Stimulated activated naive CD4-positive, alpha-beta T cell (primary cell): ENCODE data around the gene ACKR1.

Experiments used
- DNase-seq, 6 experiments: peaks; one replicate each; lab custom pipeline; 2025; lab: John Stamatoyannopoulos, UW

The ACKR1 gene

DNA sequence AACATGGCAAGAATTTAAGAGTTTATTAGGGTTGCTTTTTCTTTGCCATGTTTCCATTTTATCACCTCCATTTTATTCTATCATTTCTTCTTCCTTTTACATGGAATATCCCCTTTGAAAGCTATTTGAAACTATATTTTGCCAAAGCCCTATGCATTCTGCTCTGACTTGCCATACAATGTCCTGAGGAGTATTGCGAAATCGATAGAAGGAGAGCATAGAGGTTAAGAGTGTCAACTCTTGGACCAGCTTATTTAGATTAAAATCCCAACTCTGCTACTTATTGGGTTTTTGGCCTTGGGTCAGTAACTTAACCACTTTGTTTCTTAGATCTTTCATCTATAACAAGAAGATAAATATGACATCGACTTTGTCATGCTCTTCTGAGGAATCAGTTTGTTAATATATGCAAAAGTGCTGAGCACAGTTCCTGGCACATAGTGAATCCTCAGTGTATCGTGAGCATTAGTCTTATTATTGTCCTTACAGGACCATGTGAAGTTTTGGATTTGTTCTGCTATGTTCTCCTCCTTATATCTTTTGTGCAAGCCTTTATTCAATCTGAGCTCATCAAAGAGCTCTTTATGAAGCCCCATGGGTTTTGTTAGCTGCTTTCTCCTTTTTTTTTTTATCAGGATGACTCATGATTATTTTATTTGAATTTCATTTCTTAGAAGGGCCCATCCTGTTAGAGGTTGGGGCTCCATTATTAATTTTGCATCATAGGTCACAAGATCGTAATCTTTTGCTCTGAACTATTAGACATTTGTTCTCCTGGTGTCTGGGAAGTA lies 17.6 kb downstream of the ACKR1 start:
- DNase-seq: no peak

DNA sequence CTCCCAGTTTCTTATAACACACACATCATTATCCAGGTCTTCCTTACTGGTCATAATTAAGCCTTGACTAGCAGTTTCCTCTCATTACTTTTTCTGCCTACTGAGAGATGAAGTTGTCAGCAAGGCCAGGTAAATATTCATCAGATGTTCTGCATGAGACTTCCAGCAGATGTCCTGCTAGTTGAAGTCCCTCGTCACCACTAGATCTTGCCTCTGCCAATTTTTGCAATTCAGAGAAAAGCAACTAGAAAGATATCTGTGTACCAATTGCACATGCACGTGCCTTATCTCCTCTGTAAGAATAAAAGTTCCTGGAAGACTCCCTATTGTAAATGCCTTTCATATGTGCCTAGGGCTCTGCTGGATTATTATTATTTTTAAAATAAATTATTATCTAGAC lies 18.3 kb downstream of the ACKR1 start:
- no peak for DNase-seq

DNA sequence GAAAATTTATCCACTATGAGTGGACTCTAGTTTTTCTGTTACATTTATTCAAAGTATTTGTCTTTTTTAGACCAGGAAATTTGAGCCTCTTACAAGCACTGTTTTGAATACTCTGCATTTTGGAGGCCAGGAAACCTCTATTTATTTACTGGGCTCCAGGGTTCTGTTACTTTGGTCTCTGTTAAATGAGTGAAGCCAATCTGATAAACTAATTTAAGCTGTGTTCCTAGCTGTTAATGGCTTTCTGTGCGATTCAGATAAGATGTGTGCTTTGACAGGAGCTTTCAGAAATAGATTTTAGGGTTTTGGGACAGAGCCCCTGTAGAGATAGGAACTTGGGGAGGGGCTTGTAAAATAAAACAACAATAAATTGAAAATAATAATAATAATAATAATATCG lies 23.9 kb downstream of the ACKR1 start:
- DNase-seq: no peak

DNA sequence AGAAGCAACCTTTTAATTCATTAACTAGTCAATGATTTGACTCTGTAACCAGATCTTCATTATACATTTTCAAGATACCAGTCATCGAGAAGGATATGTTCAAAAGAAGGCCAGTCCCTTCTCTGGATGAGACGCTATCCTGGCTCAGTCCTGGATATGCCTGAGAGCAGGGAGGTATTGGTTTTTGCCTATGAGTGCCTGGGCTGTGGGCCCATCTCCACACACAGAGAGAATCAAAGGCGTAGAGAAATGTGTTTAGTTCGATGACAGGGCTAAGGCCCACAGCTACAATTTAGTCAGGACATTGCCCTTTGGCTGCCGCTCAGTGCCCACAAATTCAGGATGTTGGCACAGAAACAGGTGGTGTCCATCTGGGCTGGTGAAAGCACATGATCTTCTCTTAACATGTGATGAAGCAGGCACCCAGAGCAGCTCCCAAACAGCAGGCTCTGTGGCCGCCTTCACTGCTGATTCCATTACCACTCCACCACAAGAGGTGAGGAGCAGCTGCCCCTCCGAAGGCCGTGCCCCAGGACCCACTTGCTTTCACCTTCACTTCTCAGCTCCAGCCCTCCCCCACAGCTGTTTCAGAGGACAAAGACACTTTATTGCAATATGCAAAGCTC lies 24.7 kb downstream of the ACKR1 start:
- DNase-seq: no peak

DNA sequence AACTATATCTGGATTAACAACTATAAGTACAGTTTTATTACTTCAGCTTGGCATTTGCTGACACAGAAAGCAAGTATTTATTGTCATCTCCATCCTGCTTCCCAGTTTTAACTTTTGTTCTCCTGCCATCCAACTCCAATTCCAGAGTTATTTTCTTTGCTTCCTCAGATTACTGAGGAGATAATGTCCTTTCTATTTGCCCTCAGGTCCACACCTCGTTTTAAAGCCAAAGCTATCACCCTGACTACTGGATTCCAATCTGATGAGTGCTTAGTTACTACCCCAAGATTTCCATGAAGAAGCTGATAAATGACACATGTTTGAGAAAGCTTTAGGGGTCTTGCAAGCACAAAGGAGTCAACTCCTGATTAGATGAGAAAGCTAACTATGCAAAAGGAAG lies 25.2 kb downstream of the ACKR1 start:
- DNase-seq: no peak

DNA sequence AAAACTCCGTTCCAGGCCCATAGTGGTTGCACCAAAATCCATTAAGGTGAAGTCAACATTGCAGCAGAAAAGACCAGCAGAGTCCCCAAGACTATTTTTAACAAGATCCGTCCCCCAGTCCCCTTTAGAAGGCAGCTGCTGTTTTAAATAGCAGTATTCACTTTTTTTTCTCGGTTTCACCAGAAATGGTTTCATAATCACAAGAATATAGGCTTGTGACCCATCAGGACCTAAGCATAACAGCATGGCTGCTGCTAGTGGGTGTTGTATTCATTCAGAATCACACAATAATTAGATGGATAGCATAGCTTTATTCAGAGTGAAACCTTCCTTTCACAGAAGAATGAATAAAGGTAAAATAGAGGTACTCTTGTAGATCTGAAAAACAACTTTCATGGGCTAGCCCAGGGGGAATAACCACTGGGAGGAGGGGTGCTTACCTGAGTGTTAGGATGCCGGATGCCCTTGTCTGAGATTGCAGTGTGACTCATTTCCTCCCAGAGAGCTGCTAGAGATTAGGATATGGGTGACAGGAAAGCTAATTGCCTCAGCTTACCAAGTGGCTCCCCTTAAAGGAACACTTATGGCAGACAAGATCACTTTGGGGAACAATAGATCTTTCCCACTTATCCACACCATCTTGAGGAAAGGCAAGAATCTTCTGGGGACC lies 35.0 kb downstream of the ACKR1 start:
- DNase-seq: no peak

DNA sequence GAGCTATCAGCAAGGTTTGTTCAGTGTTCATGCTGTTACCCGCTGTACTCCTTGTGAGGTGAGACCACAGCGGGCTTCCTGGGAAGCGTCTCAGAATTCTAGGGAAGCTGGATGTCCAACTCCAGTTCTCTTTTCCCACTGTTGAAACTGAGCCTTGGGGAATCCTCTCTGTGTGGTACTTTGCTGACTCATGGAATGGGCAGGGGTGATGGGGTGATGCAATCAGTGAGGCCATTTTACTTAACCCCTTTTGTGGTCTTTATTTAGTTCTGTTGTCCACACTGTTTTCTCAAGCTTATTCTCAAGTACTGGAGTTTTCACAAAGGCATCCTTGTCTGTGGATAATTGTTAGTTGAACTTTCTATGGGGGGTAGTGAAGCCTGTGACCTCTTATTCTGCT lies 42.6 kb downstream of the ACKR1 start:
- no peak for DNase-seq

DNA sequence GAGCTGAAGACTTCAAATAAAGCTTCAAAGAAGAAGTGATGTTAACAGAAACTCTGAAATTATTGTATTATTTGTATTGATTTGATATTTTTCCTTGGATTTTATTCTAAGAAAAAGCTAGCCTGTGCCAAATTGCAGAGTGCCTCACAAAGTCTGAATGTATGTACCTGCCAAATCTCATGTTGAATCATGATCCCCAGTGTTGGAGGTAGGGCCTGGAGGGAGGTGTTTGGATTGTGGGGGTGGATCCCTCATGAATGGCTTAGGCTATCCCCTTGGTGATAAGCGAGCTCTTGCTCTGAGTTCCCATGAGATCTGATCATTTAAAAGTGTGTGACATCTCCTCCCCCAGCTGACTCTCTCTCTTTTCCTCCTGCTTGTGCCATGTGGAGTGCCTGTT lies 43.6 kb downstream of the ACKR1 start:
- DNase-seq: no peak

DNA sequence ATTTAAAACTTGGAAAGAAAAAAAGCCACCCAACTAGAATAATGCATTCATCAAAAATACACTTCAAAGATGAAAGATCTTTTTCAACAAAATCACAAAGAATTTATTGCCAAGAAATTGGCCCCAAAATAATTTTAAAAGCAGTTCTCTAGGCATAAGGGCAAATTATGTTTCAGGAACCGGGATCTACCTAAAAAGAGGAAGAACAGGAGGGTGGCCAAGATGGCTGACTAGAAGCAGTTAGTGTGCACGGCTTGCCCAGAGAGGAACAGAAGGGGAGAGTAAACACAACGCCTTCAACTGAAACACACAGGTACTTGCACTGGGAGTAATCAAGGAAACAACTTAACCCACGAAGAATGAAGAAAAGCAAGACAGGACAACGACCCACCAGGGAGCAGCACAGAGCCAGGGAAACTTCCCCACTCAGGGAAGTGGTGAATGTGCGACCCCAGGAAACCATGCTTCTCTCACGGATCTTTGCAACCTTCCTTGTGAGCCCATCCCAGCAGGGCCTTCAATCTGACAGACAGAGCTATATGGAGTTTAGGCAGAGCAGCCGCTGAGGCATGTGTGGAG lies 46.1 kb downstream of the ACKR1 start:
- no peak for DNase-seq
